Endothelial cell of umbilical vein (primary cell): ENCODE results near the gene TACC3. TPM values are rescaled to one million over a fixed set of nuclear protein-coding genes. Genes with fewer than 3 reads are reported as not detected.

Source experiments
- BruUV-seq: library from RNA; stranded (reverse); fragments of 400-500 nt; replicated peaks from 2 replicates; lab custom pipeline; 2021; lab: Mats Ljungman, UMichigan
- CTCF ChIA-PET: fragments of 300-600, 350-600 bp; sonication (Branson Sonifier 250); formaldehyde crosslinking; loops from one replicate; lab custom pipeline; 2021; ENCODE audit warnings: antibody characterized with exemption, inconsistent platforms; lab: Charles Lee
- POLR2A ChIA-PET: fragments of 300-600, 350-600 bp; sonication (Branson Sonifier 250); formaldehyde crosslinking; loops from one replicate; lab custom pipeline; 2021; ENCODE audit warnings: antibody characterized with exemption, inconsistent platforms; lab: Charles Lee
- DNase-seq: peaks from one replicate; pipeline ENCODE4 v3.0.0-alpha.2; 2011; ENCODE audit warnings: low read depth, low spot score
- FAIRE-seq: peaks from 2 replicates; lab custom pipeline; 2011; peaks lifted over from hg19 to GRCh38; lab: Jason Lieb, UNC
- H2AFZ ChIP-seq: 2 replicates; pipeline ENCODE4 v1.6.0; 2012; ENCODE audit warnings: low read depth, low read length, control low read depth, inconsistent platforms
- H3K27ac ChIP-seq: 2 replicates; pipeline ENCODE4 v1.5.1; 2011; ENCODE audit warnings: low read depth, mild to moderate bottlenecking, control low read depth, low read length, moderate library complexity; ENCODE audit not compliant: insufficient read depth
- H3K27me3 ChIP-seq, 2 experiments: 2 replicates each; pipeline versions ENCODE4 v1.6.0 to v1.6.1; 2011; ENCODE audit warnings: low read length in 2 of 2, mixed read lengths in 1 of 2; ENCODE audit not compliant: control insufficient read depth in 2 of 2, insufficient read depth in 2 of 2
- H3K36me3 ChIP-seq, 2 experiments: 2 replicates in 1 of 2; 3 replicates in 1 of 2; pipeline ENCODE4 v1.5.1; 2011; ENCODE audit warnings: low read length in 2 of 2, mild to moderate bottlenecking in 1 of 2, moderate library complexity in 1 of 2; ENCODE audit not compliant: control insufficient read depth in 2 of 2, insufficient read depth in 2 of 2; ENCODE audit errors: extremely low read depth in 1 of 2
- H3K4me1 ChIP-seq: 3 replicates; pipeline ENCODE4 v1.5.1; 2011; ENCODE audit warnings: mild to moderate bottlenecking, low read length; ENCODE audit not compliant: control insufficient read depth, insufficient read depth; ENCODE audit errors: extremely low read depth
- H3K4me2 ChIP-seq: 2 replicates; pipeline ENCODE4 v1.6.1; 2011; ENCODE audit warnings: low read length, control low read depth, mixed read lengths; ENCODE audit not compliant: insufficient read depth
- H3K4me3 ChIP-seq, 3 experiments: fragments of 200-600 bp in 1 of 3; sonication (generic), shearing (Covaris generic) in 1 of 3; replicated peaks in 1 of 3; 2 replicates each; pipeline ENCODE4 v1.5.1; 2011 to 2016; ENCODE audit warnings: control low read depth in 3 of 3, low read length in 3 of 3, mild to moderate bottlenecking in 2 of 3, inconsistent platforms in 1 of 3, low read depth in 1 of 3, moderate library complexity in 1 of 3; ENCODE audit not compliant: insufficient read depth in 1 of 3
- H3K79me2 ChIP-seq: 2 replicates; pipeline ENCODE4 v1.6.0; 2012; ENCODE audit warnings: low read length, inconsistent platforms; ENCODE audit not compliant: control insufficient read depth, insufficient read depth
- H3K9ac ChIP-seq: replicated peaks from 2 replicates; pipeline ENCODE3; 2011; ENCODE audit warnings: low read length, control low read depth; ENCODE audit not compliant: insufficient read depth; ENCODE audit errors: extremely low read depth
- H3K9me1 ChIP-seq: replicated peaks from 3 replicates; pipeline ENCODE4 v1.6.0; 2011; ENCODE audit warnings: mild to moderate bottlenecking, low read length; ENCODE audit not compliant: control insufficient read depth, insufficient read depth; ENCODE audit errors: extremely low read depth
- H3K9me3 ChIP-seq: replicated peaks from 2 replicates; pipeline ENCODE4 v1.5.1; 2012; ENCODE audit warnings: low read length, inconsistent platforms; ENCODE audit not compliant: control insufficient read depth, insufficient read depth
- H4K20me1 ChIP-seq: replicated peaks from 2 replicates; pipeline ENCODE3; 2011; ENCODE audit warnings: mild to moderate bottlenecking, low read length; ENCODE audit not compliant: control insufficient read depth, insufficient read depth; ENCODE audit errors: extremely low read depth
- FOS ChIP-seq: IDR thresholded peaks from 2 replicates; pipeline ENCODE4 v1.6.1; 2011; ENCODE audit warnings: mild to moderate bottlenecking, low read length, moderate library complexity, borderline replicate concordance; ENCODE audit not compliant: insufficient read depth
- JUN ChIP-seq: IDR thresholded peaks from 2 replicates; pipeline ENCODE4 v1.6.1; 2011; ENCODE audit warnings: borderline replicate concordance, low read depth; ENCODE audit not compliant: insufficient read length, insufficient read depth
- MYC ChIP-seq: IDR thresholded peaks from one replicate; pipeline ENCODE4 v1.6.1; 2011; ENCODE audit warnings: mild to moderate bottlenecking, low read depth, low read length
- POLR2AphosphoS5 ChIP-seq: IDR thresholded peaks from 2 replicates; pipeline ENCODE4 v1.6.1; 2012; ENCODE audit warnings: low read depth, mild to moderate bottlenecking, control low read depth, low read length, moderate library complexity; ENCODE audit not compliant: insufficient read depth
- dilution Hi-C: fragments of 300-500 bp; cut with MboI; formaldehyde crosslinking; loops from one replicate; pipeline ENCODE4 v1.15.0; 2019; ENCODE audit warnings: low sequenced_read_pairs; ENCODE audit not compliant: extremely low pct_ligation_motif_present
- intact Hi-C: fragments of 100-400 bp; cut with micrococcal nuclease; formaldehyde crosslinking; loops from one replicate; pipeline ENCODE4 v1.10.0; 2022
- polyA plus RNA-seq, 4 experiments: library from polyadenylated mRNA; depleted of rRNA in 3 of 4; stranded (reverse) in 3 of 4; unstranded in 1 of 4; fragments of >200 nt; gene quantifications; 2 replicates each; pipeline versions ENCODE4 v1.2.1 to v1.2.3, GENCODE V29; 2011 to 2012; ENCODE audit warnings: missing spikeins in 1 of 4
- total RNA-seq: library from RNA; stranded (reverse); gene quantifications from 2 replicates; pipeline ENCODE4 v1.2.3, GENCODE V29; 2021
- TF ChIP-seq, protein P1 (sequence below): IDR thresholded peaks from 2 replicates; pipeline ENCODE4 v1.6.1; 2011; ENCODE audit not compliant: insufficient read depth, insufficient read length

TACC3 gene
- total and polyA plus RNA-seq, 2 donors (not counting 3 experiments of a cell fraction or from before 2014, with no cell fraction given) = 54.5 to 135 TPM

- FAIRE-seq = no peak
- Histone ChIP-seq H4K20me1 (no peaks in the 10 kb centered on the region), H3K27ac (no peak overlapping the region), H2AFZ (no peak overlapping the region), H3K27me3 (no peaks in the 10 kb centered on the region), H3K79me2 (peaks cover 56% of the 10 kb centered on the region), H3K4me3 (no peak overlapping the region), H3K9ac (no peak overlapping the region), H3K9me3 (no peaks in the 10 kb centered on the region), H3K4me1 (peaks cover 18% of the 10 kb centered on the region), H3K4me2 (no peak overlapping the region), H3K36me3 (peaks cover 16 to 30% of the 10 kb centered on the region in 2 experiments), H3K9me1 (no peaks in the 10 kb centered on the region)
- intact Hi-C loops = no loop called here
- dilution Hi-C loops = no loop called here
- ChIA-PET CTCF (interaction anchor here (0.5 to 2.4 kb wide), 3 partner anchors 15 to 160 kb away, joined by 3 to 8 read pairs (median 3); no protein-coding TSS in a partner anchor), POLR2A (no interaction called here)
- no peak for TF ChIP-seq MYC
- DNase-seq = no peak
- no TSS peak for BruUV-seq
Measured at GRCh38 chr4:1732911-1733310, 11.6 kb downstream of the TACC3 start.

DNA sequence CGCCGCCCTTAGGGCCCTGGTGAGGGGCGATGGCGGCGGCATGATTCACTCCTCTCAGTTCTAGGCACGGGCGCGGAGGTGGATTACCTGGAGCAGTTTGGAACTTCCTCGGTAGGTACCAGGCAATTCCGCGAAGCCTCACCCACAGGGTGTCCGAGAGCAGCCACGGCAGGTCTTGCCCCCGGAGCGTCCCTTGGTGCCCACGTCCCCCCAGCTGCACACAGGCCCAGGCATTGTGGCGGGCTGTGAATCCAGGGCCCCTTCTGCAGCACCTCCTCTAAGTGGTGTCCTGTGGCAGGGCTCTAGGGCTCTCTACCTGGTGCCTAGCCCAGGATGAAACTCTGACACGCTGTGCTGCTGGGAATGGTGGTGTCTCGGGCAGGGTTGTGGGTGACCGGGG lies 13.9 kb downstream of the TACC3 start:
- no peaks in the 10 kb centered on the region for H3K4me1 ChIP-seq
- H3K9me1 ChIP-seq = no peaks in the 10 kb centered on the region
- no peak overlapping the region for H3K9ac ChIP-seq
- peaks cover 36% of the 10 kb centered on the region for H3K79me2 ChIP-seq
- no peak for DNase-seq
- ChIA-PET POLR2A (no interaction called here), CTCF (no interaction called here)
- no peak overlapping the region for H3K4me3 ChIP-seq
- H3K36me3 ChIP-seq = peaks cover 20 to 39% of the 10 kb centered on the region in 2 experiments
- dilution Hi-C loops (no loop called here), intact Hi-C loops (no loop called here)
- TF ChIP-seq FOS (no peak), JUN (no peak), POLR2AphosphoS5 (no peak)
- TF ChIP-seq, protein P1, sequence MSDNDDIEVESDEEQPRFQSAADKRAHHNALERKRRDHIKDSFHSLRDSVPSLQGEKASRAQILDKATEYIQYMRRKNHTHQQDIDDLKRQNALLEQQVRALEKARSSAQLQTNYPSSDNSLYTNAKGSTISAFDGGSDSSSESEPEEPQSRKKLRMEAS = no peak
- H2AFZ ChIP-seq = no peak overlapping the region
- no peak for FAIRE-seq
- H3K4me2 ChIP-seq = no peak overlapping the region
- no peak overlapping the region for H3K27ac ChIP-seq
- H4K20me1 ChIP-seq = no peaks in the 10 kb centered on the region
- BruUV-seq = no TSS peak
- no peaks in the 10 kb centered on the region for H3K27me3 ChIP-seq
- no peaks in the 10 kb centered on the region for H3K9me3 ChIP-seq
